PC-3 (cell line): ENCODE data around the gene STARD10.

Experiments used
- EZH2 ChIP-seq: fragments of 300-600 bp; sonication (generic); IDR thresholded peaks from one replicate; pipeline ENCODE4 v1.6.1; 2017; ENCODE audit warnings: antibody characterized with exemption, mild to moderate bottlenecking, low read length; ENCODE audit not compliant: unreplicated experiment
- TF ChIP-seq, protein P1 (sequence below): fragments of 300-600 bp; sonication (generic); conservative IDR thresholded peaks from 2 replicates; pipeline ENCODE4 v1.5.1; 2017; ENCODE audit warnings: antibody characterized with exemption, low read depth, mild to moderate bottlenecking, low read length

DNA sequence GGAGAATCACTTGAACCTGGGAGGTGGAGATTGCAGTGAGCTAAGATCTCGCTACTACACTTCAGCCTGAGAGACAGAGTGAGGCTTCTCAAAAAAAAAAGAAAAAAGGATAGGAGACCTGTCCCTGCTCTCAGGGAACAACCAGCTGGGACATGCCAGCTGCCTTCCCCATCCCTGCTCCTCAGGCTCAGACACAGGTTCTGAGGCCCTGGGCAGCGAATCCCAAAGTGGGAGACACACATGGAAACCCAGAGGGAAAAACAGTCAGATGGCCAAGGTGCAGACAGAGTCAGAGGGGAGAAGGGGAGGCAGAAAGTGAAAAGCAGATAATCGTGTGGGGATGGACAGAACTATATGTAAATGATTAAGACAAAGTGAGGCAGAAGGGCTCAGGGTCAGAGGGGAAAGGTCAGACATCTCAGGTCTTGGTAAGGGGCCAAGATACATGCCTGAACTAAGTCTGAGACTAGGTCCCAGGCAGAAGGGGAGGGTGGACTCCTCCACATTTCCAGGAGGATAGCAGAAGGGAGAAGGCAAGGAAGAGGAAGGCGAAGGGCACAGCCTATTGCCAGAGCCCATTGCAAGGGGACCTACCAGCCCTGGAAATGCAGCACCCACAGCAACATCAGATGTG lies 14.2 kb downstream of the STARD10 start:
- TF ChIP-seq, protein P1, sequence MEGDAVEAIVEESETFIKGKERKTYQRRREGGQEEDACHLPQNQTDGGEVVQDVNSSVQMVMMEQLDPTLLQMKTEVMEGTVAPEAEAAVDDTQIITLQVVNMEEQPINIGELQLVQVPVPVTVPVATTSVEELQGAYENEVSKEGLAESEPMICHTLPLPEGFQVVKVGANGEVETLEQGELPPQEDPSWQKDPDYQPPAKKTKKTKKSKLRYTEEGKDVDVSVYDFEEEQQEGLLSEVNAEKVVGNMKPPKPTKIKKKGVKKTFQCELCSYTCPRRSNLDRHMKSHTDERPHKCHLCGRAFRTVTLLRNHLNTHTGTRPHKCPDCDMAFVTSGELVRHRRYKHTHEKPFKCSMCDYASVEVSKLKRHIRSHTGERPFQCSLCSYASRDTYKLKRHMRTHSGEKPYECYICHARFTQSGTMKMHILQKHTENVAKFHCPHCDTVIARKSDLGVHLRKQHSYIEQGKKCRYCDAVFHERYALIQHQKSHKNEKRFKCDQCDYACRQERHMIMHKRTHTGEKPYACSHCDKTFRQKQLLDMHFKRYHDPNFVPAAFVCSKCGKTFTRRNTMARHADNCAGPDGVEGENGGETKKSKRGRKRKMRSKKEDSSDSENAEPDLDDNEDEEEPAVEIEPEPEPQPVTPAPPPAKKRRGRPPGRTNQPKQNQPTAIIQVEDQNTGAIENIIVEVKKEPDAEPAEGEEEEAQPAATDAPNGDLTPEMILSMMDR, result no peak
- no peak for TF ChIP-seq EZH2
